Endothelial cell of umbilical vein (primary cell): ENCODE measurements around the gene SYK. TPM values are rescaled to one million over a fixed set of nuclear protein-coding genes. Genes with fewer than 3 reads are reported as not detected.

Experiments
- BruUV-seq: library from RNA; stranded (reverse); fragments of 400-500 nt; replicated peaks from 2 replicates; lab custom pipeline; 2021; lab: Mats Ljungman, UMichigan
- CTCF ChIA-PET: fragments of 300-600, 350-600 bp; sonication (Branson Sonifier 250); formaldehyde crosslinking; loops from one replicate; lab custom pipeline; 2021; ENCODE audit warnings: antibody characterized with exemption, inconsistent platforms; lab: Charles Lee
- POLR2A ChIA-PET: fragments of 300-600, 350-600 bp; sonication (Branson Sonifier 250); formaldehyde crosslinking; loops from one replicate; lab custom pipeline; 2021; ENCODE audit warnings: antibody characterized with exemption, inconsistent platforms; lab: Charles Lee
- DNase-seq: peaks from one replicate; pipeline ENCODE4 v3.0.0-alpha.2; 2011; ENCODE audit warnings: low read depth, low spot score
- FAIRE-seq: peaks from 2 replicates; lab custom pipeline; 2011; peaks lifted over from hg19 to GRCh38; lab: Jason Lieb, UNC
- H2AFZ ChIP-seq: 2 replicates; pipeline ENCODE4 v1.6.0; 2012; ENCODE audit warnings: low read depth, low read length, control low read depth, inconsistent platforms
- H3K27ac ChIP-seq: 2 replicates; pipeline ENCODE4 v1.5.1; 2011; ENCODE audit warnings: low read depth, mild to moderate bottlenecking, control low read depth, low read length, moderate library complexity; ENCODE audit not compliant: insufficient read depth
- H3K27me3 ChIP-seq, 2 experiments: 2 replicates each; pipeline versions ENCODE4 v1.6.0 to v1.6.1; 2011; ENCODE audit warnings: low read length in 2 of 2, mixed read lengths in 1 of 2; ENCODE audit not compliant: control insufficient read depth in 2 of 2, insufficient read depth in 2 of 2
- H3K36me3 ChIP-seq, 2 experiments: 2 replicates in 1 of 2; 3 replicates in 1 of 2; pipeline ENCODE4 v1.5.1; 2011; ENCODE audit warnings: low read length in 2 of 2, mild to moderate bottlenecking in 1 of 2, moderate library complexity in 1 of 2; ENCODE audit not compliant: control insufficient read depth in 2 of 2, insufficient read depth in 2 of 2; ENCODE audit errors: extremely low read depth in 1 of 2
- H3K4me1 ChIP-seq: 3 replicates; pipeline ENCODE4 v1.5.1; 2011; ENCODE audit warnings: mild to moderate bottlenecking, low read length; ENCODE audit not compliant: control insufficient read depth, insufficient read depth; ENCODE audit errors: extremely low read depth
- H3K4me2 ChIP-seq: 2 replicates; pipeline ENCODE4 v1.6.1; 2011; ENCODE audit warnings: low read length, control low read depth, mixed read lengths; ENCODE audit not compliant: insufficient read depth
- H3K4me3 ChIP-seq, 3 experiments: fragments of 200-600 bp in 1 of 3; sonication (generic), shearing (Covaris generic) in 1 of 3; replicated peaks in 1 of 3; 2 replicates each; pipeline ENCODE4 v1.5.1; 2011 to 2016; ENCODE audit warnings: control low read depth in 3 of 3, low read length in 3 of 3, mild to moderate bottlenecking in 2 of 3, inconsistent platforms in 1 of 3, low read depth in 1 of 3, moderate library complexity in 1 of 3; ENCODE audit not compliant: insufficient read depth in 1 of 3
- H3K79me2 ChIP-seq: 2 replicates; pipeline ENCODE4 v1.6.0; 2012; ENCODE audit warnings: low read length, inconsistent platforms; ENCODE audit not compliant: control insufficient read depth, insufficient read depth
- H3K9ac ChIP-seq: replicated peaks from 2 replicates; pipeline ENCODE3; 2011; ENCODE audit warnings: low read length, control low read depth; ENCODE audit not compliant: insufficient read depth; ENCODE audit errors: extremely low read depth
- H3K9me1 ChIP-seq: replicated peaks from 3 replicates; pipeline ENCODE4 v1.6.0; 2011; ENCODE audit warnings: mild to moderate bottlenecking, low read length; ENCODE audit not compliant: control insufficient read depth, insufficient read depth; ENCODE audit errors: extremely low read depth
- H3K9me3 ChIP-seq: replicated peaks from 2 replicates; pipeline ENCODE4 v1.5.1; 2012; ENCODE audit warnings: low read length, inconsistent platforms; ENCODE audit not compliant: control insufficient read depth, insufficient read depth
- H4K20me1 ChIP-seq: replicated peaks from 2 replicates; pipeline ENCODE3; 2011; ENCODE audit warnings: mild to moderate bottlenecking, low read length; ENCODE audit not compliant: control insufficient read depth, insufficient read depth; ENCODE audit errors: extremely low read depth
- EZH2 ChIP-seq: IDR thresholded peaks from 2 replicates; pipeline ENCODE4 v1.6.1; 2012; ENCODE audit warnings: borderline replicate concordance, low read depth, mild to moderate bottlenecking, moderate library complexity, low read length, inconsistent platforms; ENCODE audit not compliant: severe bottlenecking
- FOS ChIP-seq: IDR thresholded peaks from 2 replicates; pipeline ENCODE4 v1.6.1; 2011; ENCODE audit warnings: mild to moderate bottlenecking, low read length, moderate library complexity, borderline replicate concordance; ENCODE audit not compliant: insufficient read depth
- GATA2 ChIP-seq: IDR thresholded peaks from 2 replicates; pipeline ENCODE4 v1.7.0; 2011; ENCODE audit warnings: low read depth, mild to moderate bottlenecking, moderate library complexity, mixed read lengths, low read length; ENCODE audit not compliant: insufficient read length, insufficient read depth
- JUN ChIP-seq: IDR thresholded peaks from 2 replicates; pipeline ENCODE4 v1.6.1; 2011; ENCODE audit warnings: borderline replicate concordance, low read depth; ENCODE audit not compliant: insufficient read length, insufficient read depth
- MYC ChIP-seq: IDR thresholded peaks from one replicate; pipeline ENCODE4 v1.6.1; 2011; ENCODE audit warnings: mild to moderate bottlenecking, low read depth, low read length
- POLR2A ChIP-seq: IDR thresholded peaks from 2 replicates; pipeline ENCODE4 v1.6.1; 2012; ENCODE audit warnings: low read depth, mild to moderate bottlenecking, control low read depth, low read length
- POLR2AphosphoS5 ChIP-seq: IDR thresholded peaks from 2 replicates; pipeline ENCODE4 v1.6.1; 2012; ENCODE audit warnings: low read depth, mild to moderate bottlenecking, control low read depth, low read length, moderate library complexity; ENCODE audit not compliant: insufficient read depth
- dilution Hi-C: fragments of 300-500 bp; cut with MboI; formaldehyde crosslinking; loops from one replicate; pipeline ENCODE4 v1.15.0; 2019; ENCODE audit warnings: low sequenced_read_pairs; ENCODE audit not compliant: extremely low pct_ligation_motif_present
- intact Hi-C: fragments of 100-400 bp; cut with micrococcal nuclease; formaldehyde crosslinking; loops from one replicate; pipeline ENCODE4 v1.10.0; 2022
- polyA plus RNA-seq, 4 experiments: library from polyadenylated mRNA; depleted of rRNA in 3 of 4; stranded (reverse) in 3 of 4; unstranded in 1 of 4; fragments of >200 nt; gene quantifications; 2 replicates each; pipeline versions ENCODE4 v1.2.1 to v1.2.3, GENCODE V29; 2011 to 2012; ENCODE audit warnings: missing spikeins in 1 of 4
- total RNA-seq: library from RNA; stranded (reverse); gene quantifications from 2 replicates; pipeline ENCODE4 v1.2.3, GENCODE V29; 2021
- TF ChIP-seq, protein P1 (sequence below), 2 donors: IDR thresholded peaks; 1 replicate in 1 of 2; 2 replicates in 1 of 2; pipeline ENCODE4 v1.5.1; 2011; ENCODE audit warnings: low read length in 2 of 2, mild to moderate bottlenecking in 2 of 2, moderate library complexity in 2 of 2, control low read depth in 1 of 2, inconsistent platforms in 1 of 2, low read depth in 1 of 2; ENCODE audit not compliant: insufficient read depth in 1 of 2; ENCODE audit errors: extremely low read depth in 1 of 2
- TF ChIP-seq, protein P2 (sequence below): IDR thresholded peaks from 2 replicates; pipeline ENCODE4 v1.6.1; 2011; ENCODE audit not compliant: insufficient read depth, insufficient read length

The SYK gene
- total and polyA plus RNA-seq, 2 donors (not counting 3 experiments of a cell fraction or from before 2014, with no cell fraction given): not detected

DNA sequence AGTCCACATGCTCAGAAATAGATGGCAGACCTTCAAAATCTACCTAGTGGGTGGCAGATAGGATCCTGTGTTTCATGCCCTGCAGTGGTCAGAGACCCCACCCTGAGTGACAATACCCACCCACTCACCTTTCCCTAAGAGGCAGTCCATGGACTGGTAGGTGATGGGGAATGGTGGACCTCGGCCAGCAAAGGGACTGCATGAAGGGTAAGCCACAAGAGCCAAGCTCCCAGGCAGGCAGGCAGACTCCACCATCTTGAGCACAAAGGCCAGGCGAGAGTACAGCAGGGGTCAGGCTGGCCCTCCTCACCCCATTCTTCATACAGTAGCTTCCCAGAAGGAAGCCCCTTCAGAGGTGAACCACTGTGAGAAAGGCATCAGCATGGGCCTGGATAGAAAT is 78.4 kb downstream of the SYK start:
- Histone ChIP-seq H3K4me2 (no peak overlapping the region), H3K9me1 (no peaks in the 10 kb centered on the region), H3K9ac (no peak overlapping the region), H3K27ac (no peak overlapping the region), H3K27me3 (no peaks in the 10 kb centered on the region), H3K36me3 (no peaks in the 10 kb centered on the region), H3K9me3 (no peaks in the 10 kb centered on the region), H3K4me3 (no peak overlapping the region), H4K20me1 (no peaks in the 10 kb centered on the region), H2AFZ (no peak overlapping the region), H3K4me1 (no peaks in the 10 kb centered on the region), H3K79me2 (no peaks in the 10 kb centered on the region)
- ChIA-PET CTCF (no interaction called here), POLR2A (no interaction called here)
- FAIRE-seq (no peak), DNase-seq (no peak)
- dilution Hi-C loops (no loop called here), intact Hi-C loops (no loop called here)
- no TSS peak for BruUV-seq
- TF ChIP-seq FOS: no peak
- TF ChIP-seq MYC: no peak
- TF ChIP-seq, protein P1, sequence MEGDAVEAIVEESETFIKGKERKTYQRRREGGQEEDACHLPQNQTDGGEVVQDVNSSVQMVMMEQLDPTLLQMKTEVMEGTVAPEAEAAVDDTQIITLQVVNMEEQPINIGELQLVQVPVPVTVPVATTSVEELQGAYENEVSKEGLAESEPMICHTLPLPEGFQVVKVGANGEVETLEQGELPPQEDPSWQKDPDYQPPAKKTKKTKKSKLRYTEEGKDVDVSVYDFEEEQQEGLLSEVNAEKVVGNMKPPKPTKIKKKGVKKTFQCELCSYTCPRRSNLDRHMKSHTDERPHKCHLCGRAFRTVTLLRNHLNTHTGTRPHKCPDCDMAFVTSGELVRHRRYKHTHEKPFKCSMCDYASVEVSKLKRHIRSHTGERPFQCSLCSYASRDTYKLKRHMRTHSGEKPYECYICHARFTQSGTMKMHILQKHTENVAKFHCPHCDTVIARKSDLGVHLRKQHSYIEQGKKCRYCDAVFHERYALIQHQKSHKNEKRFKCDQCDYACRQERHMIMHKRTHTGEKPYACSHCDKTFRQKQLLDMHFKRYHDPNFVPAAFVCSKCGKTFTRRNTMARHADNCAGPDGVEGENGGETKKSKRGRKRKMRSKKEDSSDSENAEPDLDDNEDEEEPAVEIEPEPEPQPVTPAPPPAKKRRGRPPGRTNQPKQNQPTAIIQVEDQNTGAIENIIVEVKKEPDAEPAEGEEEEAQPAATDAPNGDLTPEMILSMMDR (IDR thresholded peaks at IDR 0.05; ENCODE audit: extremely low read depth in 1 of 2, insufficient read depth in 1 of 2, low read depth in 1 of 2, low read length in 2 of 2): no peak
- TF ChIP-seq POLR2A: no peak
- TF ChIP-seq GATA2: no peak
- TF ChIP-seq EZH2: no peak
- TF ChIP-seq, protein P2, sequence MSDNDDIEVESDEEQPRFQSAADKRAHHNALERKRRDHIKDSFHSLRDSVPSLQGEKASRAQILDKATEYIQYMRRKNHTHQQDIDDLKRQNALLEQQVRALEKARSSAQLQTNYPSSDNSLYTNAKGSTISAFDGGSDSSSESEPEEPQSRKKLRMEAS: no peak
- no peak for TF ChIP-seq JUN
- TF ChIP-seq POLR2AphosphoS5: no peak
